Upper lobe of right lung (tissue), 1 donor: ENCODE measurements around the gene MAPK7. TPM values are rescaled to one million over a fixed set of nuclear protein-coding genes. Genes with fewer than 3 reads are reported as not detected.

Source experiments
- ATAC-seq: fragments of 200-7000 bp; cut with Tn5 transposase; one replicate; pipeline ENCODE4 v1.9.1; 2020; ENCODE audit warnings: mild to moderate bottlenecking, moderate library complexity
- DNase-seq: peaks from one replicate; pipeline ENCODE4 v3.0.0-alpha.2; 2020
- H3K27ac ChIP-seq: fragments of 200-600 bp; one replicate; pipeline ENCODE4 v1.8.0; 2022
- H3K27me3 ChIP-seq: fragments of 200-600 bp; one replicate; pipeline ENCODE4 v1.8.0; 2022; ENCODE audit warnings: mild to moderate bottlenecking
- H3K36me3 ChIP-seq: fragments of 200-600 bp; one replicate; pipeline ENCODE4 v1.8.0; 2022
- H3K4me1 ChIP-seq: fragments of 200-600 bp; one replicate; pipeline ENCODE4 v1.8.0; 2022
- H3K4me3 ChIP-seq: fragments of 200-600 bp; one replicate; pipeline ENCODE4 v1.8.0; 2022; ENCODE audit warnings: mild to moderate bottlenecking
- H3K9me3 ChIP-seq: fragments of 200-600 bp; one replicate; pipeline ENCODE4 v1.8.0; 2022
- intact Hi-C: fragments of 100-400 bp; cut with DNase I; formaldehyde crosslinking; loops from one replicate; pipeline ENCODE4 v1.11.0; 2022
- microRNA-seq: library from miRNA; unstranded; fragments of <30 nt; microRNA quantifications from one replicate; pipeline ENCODE4 v1.2.0, GENCODE V29; 2020; ENCODE audit warnings: borderline microRNAs expressed
- total RNA-seq: library from RNA; stranded (reverse); fragmentation: NEBNext Ultra II Directional; extraction: Animal tissue kit (Norgen Biotek cat#: 25700); gene quantifications from one replicate; pipeline ENCODE4 v1.2.1, GENCODE V29; 2021
- TF ChIP-seq, protein P1 (sequence below): fragments of 200-600 bp; IDR thresholded peaks from one replicate; pipeline ENCODE4 v1.8.0; 2022; ENCODE audit warnings: antibody characterized with exemption
- donor health status: DM: no; HTN: yes; CAD: no; lungs with severe emphysema.

Gene MAPK7
- total RNA-seq, 1 donor from 2014 or later = 25.7 TPM

DNA sequence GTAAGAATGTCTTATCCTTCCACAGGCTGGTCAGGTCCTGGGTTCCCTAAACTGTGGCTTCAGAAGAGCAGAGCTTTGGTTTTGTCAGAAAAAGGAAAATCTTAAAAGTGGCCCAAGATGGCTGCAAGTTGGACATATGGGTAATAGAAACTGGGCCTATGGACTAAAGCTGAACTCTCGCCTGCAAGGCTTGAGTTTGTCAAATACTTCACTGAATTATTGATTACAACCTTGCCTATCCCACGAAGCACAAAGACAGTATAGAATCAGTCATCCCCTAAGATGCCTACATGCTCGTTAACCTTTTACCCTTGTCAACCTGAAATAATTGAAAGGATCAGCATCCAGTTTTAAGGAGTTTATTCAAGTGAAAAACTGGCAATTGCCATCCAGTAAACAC, 53.4 kb downstream of the MAPK7 start:
- DNase-seq = no peak
- TF ChIP-seq, protein P1, sequence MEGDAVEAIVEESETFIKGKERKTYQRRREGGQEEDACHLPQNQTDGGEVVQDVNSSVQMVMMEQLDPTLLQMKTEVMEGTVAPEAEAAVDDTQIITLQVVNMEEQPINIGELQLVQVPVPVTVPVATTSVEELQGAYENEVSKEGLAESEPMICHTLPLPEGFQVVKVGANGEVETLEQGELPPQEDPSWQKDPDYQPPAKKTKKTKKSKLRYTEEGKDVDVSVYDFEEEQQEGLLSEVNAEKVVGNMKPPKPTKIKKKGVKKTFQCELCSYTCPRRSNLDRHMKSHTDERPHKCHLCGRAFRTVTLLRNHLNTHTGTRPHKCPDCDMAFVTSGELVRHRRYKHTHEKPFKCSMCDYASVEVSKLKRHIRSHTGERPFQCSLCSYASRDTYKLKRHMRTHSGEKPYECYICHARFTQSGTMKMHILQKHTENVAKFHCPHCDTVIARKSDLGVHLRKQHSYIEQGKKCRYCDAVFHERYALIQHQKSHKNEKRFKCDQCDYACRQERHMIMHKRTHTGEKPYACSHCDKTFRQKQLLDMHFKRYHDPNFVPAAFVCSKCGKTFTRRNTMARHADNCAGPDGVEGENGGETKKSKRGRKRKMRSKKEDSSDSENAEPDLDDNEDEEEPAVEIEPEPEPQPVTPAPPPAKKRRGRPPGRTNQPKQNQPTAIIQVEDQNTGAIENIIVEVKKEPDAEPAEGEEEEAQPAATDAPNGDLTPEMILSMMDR = no peak
- ATAC-seq = no peak
- H3K27me3 ChIP-seq = no peaks in the 10 kb centered on the region
- intact Hi-C loops = no loop called here
- no peaks in the 10 kb centered on the region for H3K4me1 ChIP-seq
- no peak overlapping the region for H3K27ac ChIP-seq
- H3K9me3 ChIP-seq = no peaks in the 10 kb centered on the region
- H3K36me3 ChIP-seq = no peaks in the 10 kb centered on the region
- no peak overlapping the region for H3K4me3 ChIP-seq

Small RNAs within 50 kb of the gene (microRNA-seq; reads per million reads assigned to microRNA genes)
- 45.4 reads per million, percentile 56 among the genes with 10 or more reads in this experiment for gene MIR1180

Other genes with a start within 250 kb of the MAPK7 start
- gene EPN2, start 141.1 kb upstream of the MAPK7 start, total RNA-seq = 54.5 TPM
- gene B9D1, start 15.8 kb upstream of the MAPK7 start, total RNA-seq = 9.9 TPM
- 270 TPM for gene MFAP4, start 8.7 kb downstream of the MAPK7 start, total RNA-seq
- gene RNF112, start 32.7 kb downstream of the MAPK7 start, total RNA-seq = 1.6 TPM
- 13.4 TPM for gene SLC47A1, start 155.4 kb downstream of the MAPK7 start, total RNA-seq